Kidney epithelial cell (primary cell): Measurements from ENCODE around the gene GNL1. TPM values are rescaled to one million over a fixed set of nuclear protein-coding genes. Genes with fewer than 3 reads are reported as not detected.

Source experiments
- DNase-seq: peaks from one replicate; pipeline ENCODE4 v3.0.0-alpha.2; 2010; ENCODE audit warnings: low read depth
- H3K27me3 ChIP-seq: 2 replicates; pipeline ENCODE4 v1.6.0; 2011; ENCODE audit warnings: low read length; ENCODE audit not compliant: control insufficient read depth, insufficient read depth
- H3K36me3 ChIP-seq: 2 replicates; pipeline ENCODE4 v1.5.1; 2011; ENCODE audit warnings: low read length; ENCODE audit not compliant: control insufficient read depth, insufficient read depth
- H3K4me3 ChIP-seq: 2 replicates; pipeline ENCODE4 v1.5.1; 2011; ENCODE audit warnings: low read depth, mild to moderate bottlenecking, control low read depth, low read length
- CTCF ChIP-seq: IDR thresholded peaks from 2 replicates; pipeline ENCODE4 v1.5.1; 2011; ENCODE audit warnings: mild to moderate bottlenecking, moderate library complexity, low read length, control low read depth, inconsistent platforms; ENCODE audit not compliant: insufficient read depth, poor library complexity, severe bottlenecking
- total RNA-seq: library from RNA; depleted of rRNA; stranded (reverse); fragments of >200 nt; gene quantifications from 2 replicates; pipeline ENCODE4 v1.2.3, GENCODE V29; 2015

The GNL1 gene
- total RNA-seq, 1 donor from 2014 or later, result 31.1 TPM

- Histone ChIP-seq H3K36me3 (peaks cover 2% of the 10 kb centered on the region), H3K4me3 (peak within 1 kb of the TSS; percentile 67), H3K27me3 (no peaks in the 10 kb centered on the region)
- DNase-seq, result no peak
- TF ChIP-seq CTCF, result no peak
Measured at GRCh38 chr6:30556906-30557682, 805 bp upstream of the GNL1 start, which contains the start of gene PRR3. TSS of gene PRR3 (plus strand) at chr6:30557295. CDS start at chr6:30557345, 50 bp downstream.

DNA sequence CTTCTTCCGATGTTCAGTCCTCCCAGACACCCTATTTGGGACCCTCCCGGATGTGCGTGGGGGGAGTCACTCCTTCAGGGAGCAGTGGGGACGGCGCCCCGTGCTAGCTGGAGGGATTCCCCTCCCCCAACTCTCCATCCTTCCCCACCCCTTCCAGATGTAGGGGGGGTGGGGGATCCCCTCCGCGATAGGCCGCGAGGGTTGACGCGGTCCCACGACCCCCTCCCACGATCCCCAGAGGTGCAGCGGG lies 548 bp downstream of the GNL1 start:
- DNase-seq, result no peak
- Histone ChIP-seq H3K36me3 (peaks cover 2% of the 10 kb centered on the region), H3K4me3 (peak overlapping the region; percentile 67)

GRCh38 chr6:30554962-30555815 lies 1.1 kb downstream of the GNL1 start:
- Histone ChIP-seq H3K27me3 (no peaks in the 10 kb centered on the region), H3K36me3 (peaks cover 2% of the 10 kb centered on the region), H3K4me3 (peak overlapping the region; percentile 67)
- no peak for DNase-seq
- no peak for TF ChIP-seq CTCF

More for the DNA sequence above, 548 bp downstream of the GNL1 start:
- no peaks in the 10 kb centered on the region for H3K27me3 ChIP-seq
- TF ChIP-seq CTCF, result no peak

DNA sequence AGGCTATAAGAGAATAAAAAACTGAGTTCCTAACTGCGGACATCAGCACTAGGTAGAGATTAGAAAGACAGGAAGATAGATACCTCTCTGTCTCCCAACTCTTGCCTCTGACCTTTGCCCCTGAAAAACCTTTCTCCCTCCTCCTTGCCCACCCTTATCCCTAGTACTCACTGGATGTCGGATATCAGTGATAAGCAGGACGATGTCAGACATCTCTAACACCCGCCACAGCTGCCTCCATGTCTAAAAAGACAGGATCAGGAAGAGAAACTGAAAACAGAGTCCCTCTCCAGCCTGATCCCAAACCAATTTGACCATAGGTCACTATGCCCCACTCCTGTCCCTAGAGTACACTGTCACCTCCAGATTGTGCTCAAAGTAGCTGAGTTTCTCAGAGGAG lies 1.9 kb downstream of the GNL1 start:
- Histone ChIP-seq H3K36me3 (peaks cover 3% of the 10 kb centered on the region), H3K27me3 (no peaks in the 10 kb centered on the region), H3K4me3 (no peak overlapping the region)
- no peak for TF ChIP-seq CTCF
- DNase-seq, result no peak

- no peak for TF ChIP-seq CTCF
- no peak for DNase-seq
- no peak overlapping the region for H3K4me3 ChIP-seq
- H3K36me3 ChIP-seq, result peaks cover 6% of the 10 kb centered on the region
- no peaks in the 10 kb centered on the region for H3K27me3 ChIP-seq
Measured at GRCh38 chr6:30548375-30548774, 7.9 kb downstream of the GNL1 start.
